ENCODE results near the gene RALGPS1.

DNA sequence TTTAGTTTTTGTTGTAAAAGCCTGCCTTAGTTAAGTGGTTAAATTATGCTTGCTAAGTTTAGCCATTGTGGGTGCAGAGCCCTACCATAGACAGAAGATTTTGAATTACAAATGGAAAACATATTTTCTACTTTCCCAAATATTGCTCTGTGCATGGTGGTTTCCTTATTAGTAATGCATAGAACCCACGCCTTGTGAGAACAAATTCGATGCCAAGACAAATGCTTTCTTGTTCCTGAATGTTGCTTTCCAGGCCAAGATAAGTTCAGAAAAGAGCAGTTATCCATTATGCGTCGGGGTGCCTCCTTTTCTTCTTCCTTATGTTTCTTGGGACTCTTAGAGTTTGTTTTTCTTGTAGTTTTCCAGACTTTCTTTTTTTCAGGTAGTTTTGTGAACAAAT is 319.0 kb downstream of the RALGPS1 start:
- TF ChIP-seq, protein P1, sequence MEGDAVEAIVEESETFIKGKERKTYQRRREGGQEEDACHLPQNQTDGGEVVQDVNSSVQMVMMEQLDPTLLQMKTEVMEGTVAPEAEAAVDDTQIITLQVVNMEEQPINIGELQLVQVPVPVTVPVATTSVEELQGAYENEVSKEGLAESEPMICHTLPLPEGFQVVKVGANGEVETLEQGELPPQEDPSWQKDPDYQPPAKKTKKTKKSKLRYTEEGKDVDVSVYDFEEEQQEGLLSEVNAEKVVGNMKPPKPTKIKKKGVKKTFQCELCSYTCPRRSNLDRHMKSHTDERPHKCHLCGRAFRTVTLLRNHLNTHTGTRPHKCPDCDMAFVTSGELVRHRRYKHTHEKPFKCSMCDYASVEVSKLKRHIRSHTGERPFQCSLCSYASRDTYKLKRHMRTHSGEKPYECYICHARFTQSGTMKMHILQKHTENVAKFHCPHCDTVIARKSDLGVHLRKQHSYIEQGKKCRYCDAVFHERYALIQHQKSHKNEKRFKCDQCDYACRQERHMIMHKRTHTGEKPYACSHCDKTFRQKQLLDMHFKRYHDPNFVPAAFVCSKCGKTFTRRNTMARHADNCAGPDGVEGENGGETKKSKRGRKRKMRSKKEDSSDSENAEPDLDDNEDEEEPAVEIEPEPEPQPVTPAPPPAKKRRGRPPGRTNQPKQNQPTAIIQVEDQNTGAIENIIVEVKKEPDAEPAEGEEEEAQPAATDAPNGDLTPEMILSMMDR (IDR thresholded peaks at IDR 0.05) = no peak
- TF ChIP-seq POLR2AphosphoS5 (IDR thresholded peaks at IDR 0.05) = no peak
- TF ChIP-seq POLR2A (IDR thresholded peaks at IDR 0.05) = no peak
